Measurements from ENCODE around the gene FRS3.

DNA sequence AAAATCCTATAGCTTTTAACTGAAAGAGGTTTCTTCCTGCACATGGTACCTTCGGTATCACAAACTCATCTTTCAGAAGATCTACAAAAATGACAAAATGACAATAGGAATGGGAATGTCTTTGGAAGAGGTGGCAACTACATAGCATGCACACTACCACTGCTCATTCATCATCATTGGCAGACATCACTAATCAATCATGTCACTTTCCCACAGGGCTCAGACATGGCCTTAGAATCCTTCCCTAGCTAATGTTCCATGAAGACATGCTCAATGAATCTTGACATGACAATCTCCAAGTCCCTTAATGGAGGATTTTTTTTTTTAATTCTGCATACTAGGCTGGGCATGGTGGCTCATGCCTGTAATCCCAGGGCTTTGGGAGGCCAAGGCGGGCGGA is 29.3 kb downstream of the FRS3 start:
- no peak for TF ChIP-seq POLR2A (IDR thresholded peaks at IDR 0.05; ENCODE audit: low read length)
- TF ChIP-seq GATA1 (IDR thresholded peaks at IDR 0.05; ENCODE audit: low read depth, low read length) = no peak
